Inferior parietal cortex (tissue), 1 donor: ENCODE results near the gene SPIN1.

Experiments used
- DNase-seq: peaks from one replicate; pipeline ENCODE4 v3.0.0-alpha.2; 2016; ENCODE audit errors: extremely low spot score

SPIN1 gene

GRCh38 chr9:88388886-88389605, 802 bp downstream of the SPIN1 start:
- DNase-seq, result peak; percentile 56

GRCh38 chr9:88390371-88390990, 2.2 kb downstream of the SPIN1 start:
- no peak for DNase-seq

- no peak for DNase-seq
These were observed 3.0 kb downstream of the SPIN1 start for GRCh38 chr9:88391236-88391635.

- no peak for DNase-seq
These were observed 3.7 kb downstream of the SPIN1 start for GRCh38 chr9:88391921-88392320.

- DNase-seq, result no peak
These were observed 4.3 kb downstream of the SPIN1 start for GRCh38 chr9:88392549-88392948.

- DNase-seq, result no peak
These were observed 8.8 kb downstream of the SPIN1 start for GRCh38 chr9:88396836-88397577.

- DNase-seq, result no peak
These were observed 9.8 kb downstream of the SPIN1 start for GRCh38 chr9:88398016-88398415.

- DNase-seq, result no peak
These were observed 11.7 kb downstream of the SPIN1 start for GRCh38 chr9:88399966-88400365.

- no peak for DNase-seq
These were observed 15.1 kb downstream of the SPIN1 start for GRCh38 chr9:88403340-88403739.

GRCh38 chr9:88406051-88406450, 17.8 kb downstream of the SPIN1 start:
- DNase-seq, result no peak

- DNase-seq, result no peak
These were observed 23.2 kb downstream of the SPIN1 start for GRCh38 chr9:88411471-88411870.

GRCh38 chr9:88414298-88414697, 26.1 kb downstream of the SPIN1 start:
- DNase-seq, result no peak

- no peak for DNase-seq
These were observed 29.8 kb downstream of the SPIN1 start for GRCh38 chr9:88418025-88418424.

- DNase-seq, result no peak
These were observed 30.7 kb downstream of the SPIN1 start for GRCh38 chr9:88418715-88419540.

GRCh38 chr9:88420227-88420626, 32.0 kb downstream of the SPIN1 start:
- DNase-seq, result no peak

GRCh38 chr9:88421348-88421747, 33.1 kb downstream of the SPIN1 start:
- DNase-seq, result no peak

GRCh38 chr9:88425538-88425950, 37.3 kb downstream of the SPIN1 start:
- DNase-seq, result no peak

GRCh38 chr9:88426651-88427050, 38.4 kb downstream of the SPIN1 start:
- DNase-seq, result no peak

- no peak for DNase-seq
These were observed 41.6 kb downstream of the SPIN1 start for GRCh38 chr9:88429595-88430430.

- no peak for DNase-seq
These were observed 45.5 kb downstream of the SPIN1 start for GRCh38 chr9:88433583-88434255.

- DNase-seq, result no peak
These were observed 47.1 kb downstream of the SPIN1 start for GRCh38 chr9:88435336-88435735.
